Caco-2 (cell line): ENCODE results near the gene AGBL5. TPM values are rescaled to one million over a fixed set of nuclear protein-coding genes. Genes with fewer than 3 reads are reported as not detected.

Source experiments
- BruUV-seq: library from RNA; stranded (reverse); fragments of 400-500 nt; replicated peaks from 2 replicates; lab custom pipeline; 2021; lab: Mats Ljungman, UMichigan
- CTCF ChIA-PET: fragments of 300-600 bp; sonication (Branson Sonifier 250); formaldehyde crosslinking; loops from one replicate; lab custom pipeline; 2022; ENCODE audit warnings: antibody characterized with exemption; lab: Charles Lee
- POLR2A ChIA-PET: fragments of 300-600 bp; sonication (Branson Sonifier 250); formaldehyde crosslinking; loops from one replicate; lab custom pipeline; 2022; ENCODE audit warnings: antibody characterized with exemption; lab: Charles Lee
- DNase-seq, 2 experiments: peaks; one replicate each; pipeline versions ENCODE4 v3.0.0 to v3.0.0-alpha.2; 2020 to 2022
- H3K27me3 ChIP-seq: replicated peaks from 2 replicates; pipeline ENCODE4 v1.6.0; 2011; ENCODE audit warnings: low read length; ENCODE audit not compliant: control insufficient read depth, insufficient read depth
- H3K36me3 ChIP-seq: 2 replicates; pipeline ENCODE4 v1.5.1; 2011; ENCODE audit warnings: low read length; ENCODE audit not compliant: control insufficient read depth, insufficient read depth
- H3K4me1 ChIP-seq: fragments of 250-450 bp; sonication (Bioruptor Pico); 2 replicates; pipeline ENCODE4 v1.5.1; 2020; ENCODE audit warnings: mild to moderate bottlenecking
- H3K4me3 ChIP-seq: 2 replicates; pipeline ENCODE4 v1.5.1; 2011; ENCODE audit warnings: low read depth, mild to moderate bottlenecking, control low read depth, low read length
- H3K9me3 ChIP-seq: fragments of 250-450 bp; sonication (Bioruptor Pico); 2 replicates; pipeline ENCODE4 v1.5.1; 2020; ENCODE audit warnings: mild to moderate bottlenecking, moderate library complexity
- H3K27ac Mint-ChIP-seq: one replicate; pipeline ENCODE4 v1.8.0; 2022; ENCODE audit warnings: mixed read lengths; ENCODE audit not compliant: unreplicated experiment
- H3K27me3 Mint-ChIP-seq: one replicate; pipeline ENCODE4 v1.8.0; 2022; ENCODE audit warnings: mixed read lengths; ENCODE audit not compliant: insufficient read depth, unreplicated experiment
- H3K36me3 Mint-ChIP-seq: one replicate; pipeline ENCODE4 v1.8.0; 2022; ENCODE audit warnings: mild to moderate bottlenecking, mixed read lengths; ENCODE audit not compliant: insufficient read depth, unreplicated experiment
- H3K4me1 Mint-ChIP-seq: one replicate; pipeline ENCODE4 v1.8.0; 2022; ENCODE audit warnings: low read depth, mixed read lengths; ENCODE audit not compliant: unreplicated experiment
- H3K4me3 Mint-ChIP-seq: one replicate; pipeline ENCODE4 v1.8.0; 2022; ENCODE audit warnings: mild to moderate bottlenecking, moderate library complexity, mixed read lengths; ENCODE audit not compliant: unreplicated experiment
- H3K9me3 Mint-ChIP-seq: one replicate; pipeline ENCODE4 v1.8.0; 2022; ENCODE audit warnings: mixed read lengths; ENCODE audit not compliant: unreplicated experiment
- intact Hi-C: fragments of 100-400 bp; cut with micrococcal nuclease; formaldehyde crosslinking; loops from one replicate; pipeline ENCODE4 v1.10.0; 2022; ENCODE audit not compliant: unreplicated experiment
- total RNA-seq: library from RNA; stranded (reverse); gene quantifications from 2 replicates; pipeline ENCODE4 v1.2.3, GENCODE V29; 2022
- TF ChIP-seq, protein P1 (sequence below), 2 experiments: fragments of 200-600 bp in 1 of 2; IDR thresholded peaks; 1 replicate in 1 of 2; 2 replicates in 1 of 2; pipeline versions ENCODE4 v1.5.1 to v1.8.0; 2011 to 2022; ENCODE audit warnings: antibody characterized with exemption in 1 of 2, control low read depth in 1 of 2, inconsistent platforms in 1 of 2, low read depth in 1 of 2, low read length in 1 of 2, mild to moderate bottlenecking in 1 of 2, moderate library complexity in 1 of 2; ENCODE audit not compliant: insufficient read depth in 1 of 2, severe bottlenecking in 1 of 2, unreplicated experiment in 1 of 2

Gene AGBL5
- total RNA-seq, 1 experiment from 2014 or later: 34.1 TPM

DNA sequence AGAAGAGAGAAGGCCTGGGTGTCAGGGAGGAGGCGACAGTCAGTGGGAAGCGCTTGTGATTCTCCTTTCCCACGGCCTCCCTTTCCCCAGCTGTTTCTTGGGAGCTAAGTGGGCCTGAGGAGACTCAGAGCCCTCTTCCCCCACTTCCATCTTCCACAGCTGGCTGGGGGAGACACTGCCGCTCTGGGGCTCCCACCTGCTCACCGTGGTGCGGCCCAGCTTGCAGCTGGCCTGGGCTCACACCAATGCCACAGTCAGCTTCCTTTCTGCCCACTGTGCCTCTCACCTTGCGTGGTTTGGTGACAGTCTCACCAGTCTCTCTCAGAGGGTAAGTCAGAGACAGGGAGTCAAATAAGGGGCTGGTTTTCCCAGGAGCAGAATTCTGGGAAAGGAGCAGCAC lies 11.6 kb upstream of the AGBL5 start:
- no peak overlapping the region for H3K4me3 Mint-ChIP-seq
- H3K36me3 ChIP-seq: peaks cover 2% of the 10 kb centered on the region
- CTCF ChIA-PET: no interaction called here
- no peak overlapping the region for H3K4me3 ChIP-seq
- H3K27me3 Mint-ChIP-seq: no peaks in the 10 kb centered on the region
- intact Hi-C loops: no loop called here
- POLR2A ChIA-PET: no interaction called here
- H3K4me1 ChIP-seq: no peaks in the 10 kb centered on the region
- H3K9me3 ChIP-seq: no peaks in the 10 kb centered on the region
- TF ChIP-seq, protein P1, sequence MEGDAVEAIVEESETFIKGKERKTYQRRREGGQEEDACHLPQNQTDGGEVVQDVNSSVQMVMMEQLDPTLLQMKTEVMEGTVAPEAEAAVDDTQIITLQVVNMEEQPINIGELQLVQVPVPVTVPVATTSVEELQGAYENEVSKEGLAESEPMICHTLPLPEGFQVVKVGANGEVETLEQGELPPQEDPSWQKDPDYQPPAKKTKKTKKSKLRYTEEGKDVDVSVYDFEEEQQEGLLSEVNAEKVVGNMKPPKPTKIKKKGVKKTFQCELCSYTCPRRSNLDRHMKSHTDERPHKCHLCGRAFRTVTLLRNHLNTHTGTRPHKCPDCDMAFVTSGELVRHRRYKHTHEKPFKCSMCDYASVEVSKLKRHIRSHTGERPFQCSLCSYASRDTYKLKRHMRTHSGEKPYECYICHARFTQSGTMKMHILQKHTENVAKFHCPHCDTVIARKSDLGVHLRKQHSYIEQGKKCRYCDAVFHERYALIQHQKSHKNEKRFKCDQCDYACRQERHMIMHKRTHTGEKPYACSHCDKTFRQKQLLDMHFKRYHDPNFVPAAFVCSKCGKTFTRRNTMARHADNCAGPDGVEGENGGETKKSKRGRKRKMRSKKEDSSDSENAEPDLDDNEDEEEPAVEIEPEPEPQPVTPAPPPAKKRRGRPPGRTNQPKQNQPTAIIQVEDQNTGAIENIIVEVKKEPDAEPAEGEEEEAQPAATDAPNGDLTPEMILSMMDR (IDR thresholded peaks at IDR 0.05; ENCODE audit: insufficient read depth in 1 of 2, low read depth in 1 of 2, low read length in 1 of 2, severe bottlenecking in 1 of 2, unreplicated experiment in 1 of 2): no peak
- no peaks in the 10 kb centered on the region for H3K9me3 Mint-ChIP-seq
- H3K4me1 Mint-ChIP-seq: no peaks in the 10 kb centered on the region
- H3K36me3 Mint-ChIP-seq: peaks cover 37% of the 10 kb centered on the region
- no peaks in the 10 kb centered on the region for H3K27me3 ChIP-seq
- no peak for DNase-seq
- no peak overlapping the region for H3K27ac Mint-ChIP-seq
- BruUV-seq: no TSS peak

DNA sequence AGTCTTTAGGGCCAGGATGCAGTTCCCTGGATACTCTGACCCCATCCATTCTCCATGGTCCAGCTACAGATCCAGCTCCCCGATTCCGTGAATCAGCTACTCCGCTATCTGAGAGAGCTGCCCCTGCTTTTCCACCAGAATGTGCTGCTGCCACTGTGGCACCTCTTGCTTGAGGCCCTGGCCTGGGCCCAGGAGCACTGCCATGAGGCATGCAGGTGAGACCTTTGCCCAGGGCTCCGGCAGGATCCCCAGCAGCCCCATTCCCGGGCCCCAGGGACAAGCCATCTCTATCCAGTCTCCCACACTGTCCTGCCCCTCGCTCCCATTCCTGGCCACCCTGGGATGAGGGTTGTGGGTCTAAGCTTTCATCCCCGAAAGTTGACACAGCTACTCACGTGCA lies 11.2 kb upstream of the AGBL5 start:
- Mint-ChIP-seq H3K4me3 (no peak overlapping the region), H3K4me1 (no peaks in the 10 kb centered on the region), H3K9me3 (no peaks in the 10 kb centered on the region), H3K27me3 (no peaks in the 10 kb centered on the region), H3K36me3 (peaks cover 36% of the 10 kb centered on the region), H3K27ac (no peak overlapping the region)
- no peak for DNase-seq
- Histone ChIP-seq H3K9me3 (no peaks in the 10 kb centered on the region), H3K4me1 (no peaks in the 10 kb centered on the region), H3K36me3 (peaks cover 2% of the 10 kb centered on the region), H3K27me3 (no peaks in the 10 kb centered on the region), H3K4me3 (no peak overlapping the region)
- intact Hi-C loops: no loop called here
- TF ChIP-seq, protein P1 (IDR thresholded peaks at IDR 0.05; ENCODE audit: insufficient read depth in 1 of 2, low read depth in 1 of 2, low read length in 1 of 2, severe bottlenecking in 1 of 2, unreplicated experiment in 1 of 2): no peak
- POLR2A ChIA-PET: no interaction called here
- BruUV-seq: no TSS peak
- CTCF ChIA-PET: no interaction called here

DNA sequence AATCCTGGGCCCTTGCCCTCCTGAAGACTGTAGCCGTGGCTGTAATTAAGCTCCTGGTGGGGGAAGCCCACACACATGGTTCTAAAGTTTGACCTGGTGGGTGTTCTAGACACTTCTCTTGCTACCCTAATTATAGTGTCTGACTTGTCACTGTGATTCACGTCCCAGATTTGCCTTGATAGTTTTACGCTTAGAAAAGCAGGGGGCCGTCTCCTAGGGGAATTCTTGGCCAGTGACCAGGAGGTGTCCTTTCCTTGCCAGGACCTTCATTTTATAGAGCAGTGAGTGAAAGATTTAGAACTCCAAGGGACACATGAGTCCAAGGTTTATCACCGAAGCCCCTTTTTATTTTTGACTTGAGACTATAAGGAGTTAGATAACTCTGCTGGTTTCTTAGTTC lies 9.7 kb upstream of the AGBL5 start:
- Mint-ChIP-seq H3K9me3 (no peaks in the 10 kb centered on the region), H3K27me3 (no peaks in the 10 kb centered on the region), H3K36me3 (peaks cover 24% of the 10 kb centered on the region), H3K4me3 (no peak overlapping the region), H3K4me1 (no peaks in the 10 kb centered on the region), H3K27ac (no peak overlapping the region)
- ChIA-PET CTCF (no interaction called here), POLR2A (interaction anchor here (1.0 kb wide), 1 partner anchor 9 kb away, joined by 3 read pairs; the partner anchor contains the start of gene TMEM214)
- DNase-seq: no peak
- TF ChIP-seq, protein P1 (IDR thresholded peaks at IDR 0.05; ENCODE audit: insufficient read depth in 1 of 2, low read depth in 1 of 2, low read length in 1 of 2, severe bottlenecking in 1 of 2, unreplicated experiment in 1 of 2): no peak
- Histone ChIP-seq H3K27me3 (no peaks in the 10 kb centered on the region), H3K4me1 (no peaks in the 10 kb centered on the region), H3K4me3 (no peak overlapping the region), H3K9me3 (no peaks in the 10 kb centered on the region), H3K36me3 (peaks cover 2% of the 10 kb centered on the region)
- intact Hi-C loops: no loop called here
- BruUV-seq: no TSS peak
